NCI-H2081 (cell line): ENCODE results near the gene TBC1D16.
A peak's percentile ranks its signal among the peaks of the same experiment; 100 is the strongest.

Experiments used
- DNase-seq, 2 experiments: peaks; one replicate each; lab custom pipeline; 2025; lab: John Stamatoyannopoulos, UW

Gene TBC1D16

DNA sequence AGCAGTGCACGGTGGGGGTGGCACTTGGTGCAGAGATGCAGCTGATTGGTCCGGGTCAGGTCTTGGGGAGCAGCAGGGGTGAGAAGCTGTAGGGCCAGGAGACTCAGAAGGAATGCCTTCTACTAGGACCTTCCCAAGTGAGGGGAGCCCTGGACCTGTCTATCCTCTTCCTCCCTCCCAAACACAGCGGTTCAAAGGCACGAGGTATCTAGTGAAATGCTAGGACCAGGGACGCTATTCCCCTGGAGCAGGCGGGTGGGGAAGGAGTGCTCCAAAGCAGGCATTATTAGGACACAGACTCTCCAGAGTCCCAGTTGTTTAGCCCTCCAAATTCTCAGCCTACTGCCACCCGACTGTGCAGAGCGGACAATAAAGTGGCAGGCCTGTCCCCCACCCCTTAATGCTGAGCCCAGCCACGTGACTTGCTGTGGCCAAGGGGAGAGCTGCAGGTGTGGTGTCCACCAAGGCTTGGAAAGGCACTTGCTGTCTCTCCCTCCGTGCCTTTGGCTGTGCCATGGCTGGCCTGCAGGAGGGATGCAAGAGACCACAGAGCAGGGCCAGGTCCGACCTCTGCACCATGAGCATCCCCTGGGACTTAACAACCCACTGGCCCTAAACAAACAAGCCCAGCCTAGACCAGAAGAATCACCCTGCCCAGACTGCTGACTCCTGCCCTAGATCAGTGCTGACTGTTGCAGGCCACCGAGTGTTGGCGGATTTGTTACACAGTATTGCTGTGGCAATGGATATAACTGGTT lies 97.2 kb downstream of the TBC1D16 start:
- no peak for DNase-seq

DNA sequence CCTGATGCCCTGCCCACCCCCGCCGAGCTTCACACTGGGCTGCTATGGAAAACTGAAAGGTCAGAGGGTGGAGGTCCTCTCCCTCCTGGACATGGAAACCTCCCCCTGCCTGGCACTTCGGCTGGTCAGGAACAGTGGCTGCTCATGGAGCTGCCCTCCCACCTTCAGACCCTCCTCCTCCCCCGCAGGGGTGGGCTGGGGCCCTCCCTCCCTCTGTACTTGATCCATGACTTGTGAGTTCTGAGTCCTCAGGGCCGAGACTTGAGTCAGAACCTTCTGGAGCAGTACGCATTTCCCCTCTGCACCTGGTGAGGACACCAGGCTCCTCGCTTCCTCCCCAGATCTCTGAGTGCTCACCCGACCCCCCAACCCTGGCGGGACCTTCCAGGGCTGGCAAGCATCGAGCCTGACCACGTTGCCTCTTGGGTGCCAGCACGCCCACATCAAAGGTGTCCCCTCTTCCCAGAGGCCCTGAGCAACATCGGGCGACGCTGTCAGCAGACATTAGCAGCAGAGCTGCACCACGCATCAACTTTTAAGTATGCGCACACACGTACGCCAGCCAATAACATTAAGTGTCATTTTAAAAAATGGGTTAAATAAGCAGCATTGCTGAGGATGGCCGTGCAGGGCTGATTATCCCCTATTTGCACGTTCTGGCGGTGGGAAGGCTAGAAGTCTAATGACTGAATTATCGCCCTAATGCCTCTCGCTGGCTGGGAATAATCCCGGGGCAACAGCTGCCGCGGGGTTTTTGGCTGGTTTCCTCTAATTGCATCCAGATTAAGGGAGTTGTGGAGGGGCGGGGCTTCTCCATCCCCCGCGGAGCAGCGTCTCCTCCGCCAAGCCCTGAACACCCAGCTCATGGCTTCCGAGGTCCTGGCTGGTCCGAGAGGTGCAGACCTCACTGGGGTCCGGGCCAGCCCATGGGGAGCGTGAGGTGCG lies 98.0 kb downstream of the TBC1D16 start:
- DNase-seq, result no peak

DNA sequence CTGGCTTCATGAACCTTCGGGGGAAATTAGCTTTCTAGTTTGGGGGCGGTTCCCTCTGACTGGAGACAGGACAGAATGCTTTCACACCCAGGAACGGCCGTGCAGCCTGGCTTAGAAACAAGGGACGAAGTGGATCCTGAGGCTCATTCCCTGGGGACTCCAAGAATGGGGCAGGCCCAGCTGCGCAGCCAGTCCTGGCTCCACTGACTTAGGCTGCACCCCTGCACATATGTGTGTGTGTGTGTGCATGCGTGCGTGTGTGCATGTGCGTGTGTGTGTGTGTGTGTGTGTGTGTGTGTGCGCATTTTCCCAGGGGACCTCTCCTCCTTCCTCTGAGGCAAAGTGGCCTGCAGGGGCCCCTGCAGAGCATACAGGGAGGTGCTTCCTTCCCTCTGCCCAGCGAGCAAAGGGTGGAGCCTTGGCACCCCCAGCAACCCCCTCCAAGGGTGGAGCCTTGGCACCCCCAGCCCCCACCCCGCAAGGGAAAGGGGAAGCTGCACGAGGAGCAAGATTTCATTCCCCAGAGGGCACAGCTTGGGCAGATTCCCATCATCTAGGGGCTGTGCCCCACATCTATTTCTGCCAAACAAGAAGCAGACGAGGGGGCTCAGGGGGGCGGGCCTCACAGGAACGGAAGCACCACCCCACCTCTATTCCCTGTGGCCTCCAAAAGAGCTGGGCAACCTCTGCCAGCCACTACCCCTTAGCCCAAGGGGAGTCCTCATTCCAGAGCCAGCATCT lies 98.9 kb downstream of the TBC1D16 start:
- DNase-seq, result no peak

DNA sequence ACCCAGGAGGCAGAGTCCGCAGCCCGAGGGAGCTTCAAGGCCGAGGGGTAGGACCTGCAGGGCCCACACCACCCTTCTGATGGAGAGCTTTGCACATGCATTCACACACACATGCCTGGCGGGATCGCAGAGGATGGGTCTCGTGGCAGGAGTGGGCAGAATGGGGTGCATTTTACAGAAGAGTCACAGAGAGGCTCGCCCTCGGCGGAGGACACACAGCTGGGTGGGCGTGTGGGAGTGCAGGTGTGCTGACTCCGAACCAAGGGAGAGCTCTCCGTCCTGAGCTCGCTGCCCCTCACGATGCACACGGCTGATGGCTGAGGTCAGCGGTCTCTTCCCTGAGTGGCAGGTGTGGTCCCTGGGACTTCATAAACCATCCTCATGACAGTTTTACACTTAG lies 99.6 kb downstream of the TBC1D16 start:
- no peak for DNase-seq

DNA sequence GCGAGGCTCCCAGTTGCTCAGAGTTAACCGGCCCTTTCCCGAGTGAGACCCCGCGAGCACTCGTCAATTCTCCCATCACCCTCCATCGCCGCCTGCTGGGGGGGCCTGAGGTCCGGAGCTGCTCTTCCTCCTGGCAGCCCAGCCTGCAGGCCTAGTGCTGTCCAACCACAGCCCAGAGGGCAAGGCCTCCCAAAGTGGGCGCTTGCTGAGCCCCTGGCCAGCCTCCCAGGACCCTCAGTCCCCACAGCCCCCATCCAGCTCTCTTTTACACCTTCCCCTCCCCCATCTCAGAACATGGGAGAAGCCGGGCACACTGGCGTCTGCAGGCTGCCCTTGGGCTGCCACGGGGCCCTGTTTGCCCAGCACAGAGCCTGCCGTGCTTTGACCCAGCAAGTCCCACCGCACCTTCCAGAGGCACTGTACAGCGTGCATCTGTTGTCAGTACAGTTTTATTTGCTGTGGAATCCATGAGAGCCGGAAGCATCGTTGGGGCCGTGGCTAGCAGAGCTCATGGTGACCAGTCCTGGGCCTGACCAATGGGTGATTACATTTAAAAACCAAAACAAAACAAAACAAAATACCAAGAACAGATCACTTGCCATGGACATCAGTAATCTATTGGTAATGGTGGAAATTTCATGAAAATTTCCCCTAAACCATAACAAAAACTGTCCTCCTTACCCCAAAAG lies 100.3 kb downstream of the TBC1D16 start:
- DNase-seq, result no peak

DNA sequence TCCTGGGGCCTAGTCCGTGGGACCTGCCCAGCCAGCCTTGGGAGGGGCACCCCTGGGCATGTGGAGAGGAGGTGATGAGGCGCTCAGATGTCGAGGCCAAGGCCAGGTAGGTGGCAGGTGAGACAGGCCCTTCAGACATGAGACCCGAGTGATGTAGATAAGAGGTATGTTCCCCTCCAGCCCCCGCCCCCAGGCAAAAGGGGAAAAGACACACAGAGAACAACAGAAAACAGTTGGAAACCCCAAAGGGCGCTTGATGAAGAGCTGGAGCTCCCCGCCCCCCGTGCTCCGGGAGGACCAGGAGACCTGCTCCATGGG lies 101.1 kb downstream of the TBC1D16 start:
- DNase-seq, result no peak

DNA sequence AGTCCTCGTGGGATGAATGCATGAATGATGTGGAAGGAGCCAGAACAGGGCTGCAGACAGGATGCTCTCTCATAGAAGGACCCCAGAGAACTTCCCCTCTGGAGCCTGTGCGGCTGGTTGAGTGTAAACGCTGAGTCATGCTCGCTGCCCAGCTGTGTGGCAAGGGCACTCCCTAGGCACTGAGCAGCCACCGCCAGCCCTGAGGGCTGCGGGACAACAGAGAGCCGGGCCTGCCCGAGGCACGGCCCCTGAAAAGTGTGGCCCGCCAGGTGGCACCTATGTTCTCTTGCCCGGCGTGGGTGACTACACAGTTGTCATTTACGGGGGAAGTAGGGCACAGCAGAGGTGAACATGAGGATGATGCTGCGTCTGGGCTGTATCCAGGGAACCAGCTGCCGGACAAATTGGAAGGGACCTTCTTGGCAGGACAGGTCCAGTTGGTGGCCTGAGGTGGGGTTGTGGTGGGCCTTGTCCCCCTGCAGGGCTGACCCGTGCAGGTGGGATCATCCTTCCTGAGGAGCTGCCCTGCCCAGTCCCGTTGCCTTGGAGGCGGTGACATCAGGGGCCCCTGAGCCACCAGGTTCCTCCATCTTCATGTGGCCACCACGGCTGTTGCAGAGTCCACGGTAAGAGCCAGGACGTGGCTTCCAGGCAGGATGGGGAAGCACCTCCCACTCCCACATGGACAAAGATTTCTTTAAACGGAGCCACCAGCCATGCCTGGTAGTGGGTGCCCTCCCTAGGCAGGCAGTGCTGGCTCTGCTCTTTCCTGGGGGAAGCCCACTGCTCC lies 101.6 kb downstream of the TBC1D16 start:
- DNase-seq, result peak in 1 of 2 experiments; percentile 39

DNA sequence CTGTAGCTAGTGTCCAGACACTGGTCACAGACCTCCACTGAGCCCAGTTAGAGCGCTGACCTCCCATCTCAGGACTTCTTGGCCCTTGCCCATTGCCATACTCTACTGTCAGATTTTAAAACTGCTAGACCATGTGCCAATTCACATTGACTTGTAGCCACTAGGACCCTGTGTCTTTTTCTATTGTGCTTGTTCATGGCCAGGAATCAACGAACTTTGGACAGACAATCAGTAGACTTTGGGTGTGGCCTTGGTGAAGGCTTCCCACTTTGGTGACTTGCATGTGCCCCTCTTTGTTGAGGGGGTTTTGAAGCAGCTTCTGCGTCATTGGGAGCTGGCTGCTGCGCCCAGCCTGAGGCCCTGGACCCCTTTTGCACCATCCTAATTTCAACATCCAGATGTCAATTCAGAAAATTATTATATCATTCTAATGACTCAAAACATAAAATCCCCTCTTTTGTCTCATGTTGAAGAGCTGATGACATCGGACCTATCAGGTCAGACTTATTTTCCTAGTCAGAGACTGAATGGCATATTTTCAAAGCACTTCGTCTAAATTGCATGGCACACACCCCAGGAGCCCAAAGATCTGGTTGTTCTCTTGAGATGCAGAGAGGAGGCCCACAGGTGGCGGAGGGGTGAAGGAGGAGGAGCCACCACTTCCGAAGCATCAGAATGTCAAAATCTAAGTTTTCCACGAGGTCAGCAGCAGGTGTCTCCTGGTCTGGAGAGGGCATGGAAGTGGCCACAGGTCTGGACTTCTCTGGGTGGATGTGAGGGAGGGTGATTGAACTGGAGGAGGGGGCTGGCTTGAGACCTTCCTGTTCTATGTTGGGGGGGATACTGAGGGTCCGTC lies 103.0 kb downstream of the TBC1D16 start:
- no peak for DNase-seq

DNA sequence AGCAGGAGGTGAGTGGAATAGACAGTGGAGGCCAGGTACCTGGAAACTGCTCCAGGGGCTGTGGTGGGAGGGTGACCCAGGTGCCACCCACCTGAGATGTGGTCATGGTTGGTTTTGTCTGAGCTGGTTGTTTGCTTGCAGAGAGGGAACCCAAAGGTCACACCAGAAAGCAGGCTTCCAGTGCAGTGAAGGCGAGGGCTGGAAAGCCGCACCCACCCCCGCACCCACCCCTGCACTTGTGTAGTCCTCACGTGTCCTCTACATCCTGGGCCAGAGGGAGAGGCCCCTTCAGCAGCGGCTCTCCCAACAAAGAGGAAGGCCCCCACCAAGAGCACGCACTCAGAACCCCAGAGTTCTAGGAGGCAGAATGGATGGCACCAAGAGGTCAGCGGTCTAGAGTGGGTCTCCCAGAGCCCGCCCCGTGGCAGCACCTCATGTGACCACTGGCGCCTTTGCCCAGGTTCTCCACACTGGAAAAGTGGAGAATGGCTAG lies 103.8 kb downstream of the TBC1D16 start:
- DNase-seq, result no peak

DNA sequence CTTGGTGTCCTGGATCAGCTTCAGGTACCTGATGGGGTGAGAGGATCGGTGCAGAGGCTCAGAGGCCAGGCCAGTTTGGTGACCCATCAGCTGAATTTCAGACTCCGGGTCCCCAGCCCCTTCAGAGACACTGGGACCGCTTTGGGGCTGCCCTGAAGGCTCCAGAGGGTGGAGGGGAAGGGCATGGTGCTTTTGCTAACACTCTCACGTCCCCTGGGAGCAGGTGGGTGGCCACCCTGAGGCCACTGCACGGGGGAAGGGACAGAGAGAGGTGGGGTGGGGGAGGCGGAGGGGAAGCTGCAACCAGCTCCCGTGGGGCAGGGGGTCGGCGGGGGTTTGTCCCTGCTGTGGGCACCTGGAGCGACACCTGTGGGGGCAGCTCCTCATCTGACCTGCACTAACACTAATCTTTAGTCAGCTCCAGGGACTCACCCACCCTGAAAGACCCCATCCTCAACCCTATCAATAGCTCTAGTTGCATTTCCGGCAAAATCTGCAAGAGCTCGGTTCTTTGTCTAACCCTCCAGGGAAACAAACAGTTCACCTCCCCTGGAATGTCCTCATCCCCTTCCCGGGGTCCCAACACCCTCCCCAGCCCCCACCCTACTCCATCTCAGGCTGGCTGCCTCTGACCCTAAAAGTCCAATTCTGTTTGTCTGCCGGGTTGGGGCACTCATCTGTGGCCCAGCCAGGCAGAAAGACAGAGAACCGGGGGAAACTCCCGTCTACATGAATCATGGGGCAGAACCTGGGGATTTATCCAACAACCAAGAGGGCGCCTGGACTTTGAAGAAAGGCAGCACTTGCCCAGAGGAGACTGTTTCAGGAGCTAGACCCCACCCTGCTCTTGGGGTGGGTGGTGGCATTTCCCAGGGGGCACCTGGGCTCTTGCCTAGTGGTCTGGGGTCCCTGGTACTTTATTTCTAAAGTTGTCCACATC lies 104.5 kb downstream of the TBC1D16 start:
- no peak for DNase-seq

DNA sequence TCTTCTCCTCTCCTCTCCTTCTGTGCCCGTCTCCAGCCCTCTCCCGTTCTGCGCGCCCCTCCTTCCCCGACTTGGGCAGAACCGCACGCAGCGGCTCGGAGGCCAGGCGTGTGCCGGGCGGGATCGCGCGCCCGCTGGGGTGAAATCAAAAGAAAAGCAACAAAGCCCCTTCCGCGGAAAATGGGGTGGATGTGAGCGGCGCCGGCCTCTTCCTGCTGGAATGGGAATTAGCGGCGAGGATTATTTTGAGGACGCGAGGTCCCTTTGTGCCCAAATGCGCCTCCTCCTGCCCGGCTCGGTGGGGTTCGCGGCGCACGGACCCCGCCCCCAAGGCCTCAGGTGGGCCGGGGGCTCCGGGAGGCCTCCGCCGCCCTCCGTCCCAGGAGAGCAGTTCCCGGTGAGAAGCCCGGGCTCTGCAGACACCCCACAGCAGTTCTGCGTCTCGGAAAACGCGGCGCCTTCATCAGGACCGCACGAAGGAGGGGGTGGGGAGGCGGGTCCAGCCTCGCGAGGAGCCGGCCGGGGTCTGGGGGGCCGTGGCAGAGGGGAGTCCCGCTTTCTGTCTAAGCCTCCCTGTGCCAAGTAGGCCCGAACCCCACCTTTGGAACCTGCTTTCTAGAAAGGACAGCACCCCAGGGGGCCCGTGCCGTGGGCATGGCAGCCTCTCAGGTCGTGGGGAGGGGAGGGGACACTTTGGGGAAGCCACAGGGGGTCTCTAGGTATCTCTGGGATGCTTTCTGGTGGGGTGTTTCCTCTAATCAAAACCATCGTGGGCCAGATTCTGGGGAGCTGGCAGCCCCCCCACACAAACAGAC lies 105.4 kb downstream of the TBC1D16 start:
- peak in 1 of 2 experiments; percentile 19 for DNase-seq

DNA sequence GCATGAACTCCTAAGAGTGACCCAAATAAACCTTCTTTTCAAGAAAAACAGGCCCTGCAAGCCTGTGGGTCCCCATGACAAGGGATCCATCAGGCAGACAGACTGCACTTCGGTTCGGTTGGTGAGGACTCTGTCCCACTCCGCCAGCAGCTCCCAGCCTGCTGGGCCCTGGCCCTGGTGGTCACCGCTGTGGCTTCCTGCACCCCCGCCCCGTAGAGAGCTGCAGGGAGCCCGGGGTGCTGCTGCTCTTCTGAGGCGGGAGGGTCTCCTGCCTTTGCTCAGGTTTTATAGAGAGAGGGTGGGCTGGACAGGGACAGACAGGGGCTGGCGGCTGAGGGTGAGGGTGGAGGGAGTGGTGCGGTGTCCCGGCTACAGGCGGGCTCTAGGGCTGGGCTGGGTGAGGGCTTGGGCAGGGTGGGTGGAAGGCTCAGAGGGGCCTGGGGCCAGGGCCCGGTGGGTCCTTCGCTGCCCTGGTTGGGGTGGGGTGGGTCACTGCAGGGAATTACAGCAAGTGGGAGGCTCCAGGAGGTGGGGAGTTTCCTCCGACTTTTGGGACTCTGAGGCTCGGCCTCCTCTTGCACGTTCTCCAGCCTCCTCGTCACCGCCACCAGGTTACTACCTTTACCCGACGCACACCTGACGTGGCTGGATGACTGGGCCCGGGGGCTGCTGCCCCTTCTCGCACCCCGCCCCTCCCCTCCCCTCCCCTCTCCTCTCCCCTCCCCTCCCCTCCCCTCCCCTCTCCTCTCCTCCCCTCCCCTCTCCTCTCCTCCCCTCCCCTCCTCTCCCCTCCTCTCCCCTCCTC lies 106.2 kb downstream of the TBC1D16 start:
- no peak for DNase-seq

DNA sequence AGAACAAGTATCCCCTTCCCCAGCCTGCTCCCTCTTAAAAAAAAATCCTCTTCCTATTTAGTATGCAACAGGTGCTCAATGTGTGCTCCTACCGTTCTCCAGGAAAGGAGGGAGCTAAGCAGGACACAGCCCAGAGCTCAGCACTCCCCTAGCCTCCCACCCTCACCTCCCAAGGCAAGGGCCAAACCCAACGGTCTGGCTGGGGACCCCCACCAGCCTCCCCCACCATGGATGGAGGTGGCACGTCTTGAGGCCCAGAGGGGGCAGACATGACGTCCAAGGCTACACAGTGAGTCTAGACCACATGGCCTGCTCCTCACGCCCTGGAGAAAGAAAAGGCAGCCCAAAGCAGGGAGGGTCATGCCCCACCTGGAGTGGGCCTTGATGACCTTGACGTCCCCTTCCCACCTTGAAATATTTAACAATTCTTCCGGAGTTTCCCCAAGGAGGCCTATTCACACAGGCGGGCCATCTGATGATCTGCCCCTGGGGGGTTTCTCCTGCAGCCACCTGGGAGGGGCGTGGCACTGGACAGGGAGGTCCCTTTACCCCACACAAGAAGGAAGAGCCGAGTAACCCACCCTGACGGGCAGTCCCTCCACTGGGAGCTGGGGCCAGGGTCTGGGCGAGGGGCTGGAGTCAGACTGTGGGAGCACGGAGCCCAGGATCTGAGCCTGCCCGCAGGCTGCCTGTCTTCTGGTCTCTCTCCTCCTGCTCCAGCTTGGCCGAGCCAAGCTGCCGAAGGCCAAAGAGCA lies 107.0 kb downstream of the TBC1D16 start:
- no peak for DNase-seq

DNA sequence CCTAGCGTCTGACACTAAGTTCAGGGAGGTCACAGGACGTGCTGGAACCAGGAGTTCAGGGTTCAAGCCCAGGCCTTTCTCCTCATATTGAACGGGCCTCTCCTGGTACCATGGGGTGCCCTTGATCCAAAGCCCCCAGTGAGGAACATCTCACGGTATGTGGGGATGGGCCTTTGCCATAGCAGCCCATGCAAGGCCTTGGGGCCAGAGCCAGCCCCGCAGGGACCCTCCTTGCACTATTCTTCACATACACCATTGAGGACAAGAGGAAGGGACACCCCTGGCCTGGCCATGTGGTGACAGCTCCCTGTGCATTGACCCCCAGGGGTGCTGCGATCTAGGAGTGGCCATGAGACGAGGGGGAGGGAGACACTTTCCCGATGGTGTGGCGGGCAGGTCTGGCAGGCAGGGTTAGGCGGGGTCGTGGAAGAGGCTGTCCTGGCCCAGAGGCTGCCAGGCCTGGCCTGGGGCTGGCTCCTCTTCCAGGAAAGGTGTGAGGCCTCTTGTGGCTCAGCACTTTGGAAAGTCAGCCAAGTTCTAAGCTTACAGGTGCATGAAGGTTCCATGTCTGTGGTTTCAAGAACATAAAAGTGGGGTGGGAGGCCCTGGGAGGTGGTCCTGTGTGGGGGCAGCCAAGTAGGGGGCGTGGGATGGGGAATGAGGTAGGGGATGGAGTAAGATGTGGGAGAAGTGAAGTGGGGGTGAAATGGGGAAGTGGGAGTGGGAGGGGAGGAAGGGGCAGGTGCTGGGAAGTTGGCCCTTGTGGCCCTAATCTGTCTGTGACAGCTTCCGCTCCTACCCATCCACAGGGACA lies 107.8 kb downstream of the TBC1D16 start:
- DNase-seq, result no peak

DNA sequence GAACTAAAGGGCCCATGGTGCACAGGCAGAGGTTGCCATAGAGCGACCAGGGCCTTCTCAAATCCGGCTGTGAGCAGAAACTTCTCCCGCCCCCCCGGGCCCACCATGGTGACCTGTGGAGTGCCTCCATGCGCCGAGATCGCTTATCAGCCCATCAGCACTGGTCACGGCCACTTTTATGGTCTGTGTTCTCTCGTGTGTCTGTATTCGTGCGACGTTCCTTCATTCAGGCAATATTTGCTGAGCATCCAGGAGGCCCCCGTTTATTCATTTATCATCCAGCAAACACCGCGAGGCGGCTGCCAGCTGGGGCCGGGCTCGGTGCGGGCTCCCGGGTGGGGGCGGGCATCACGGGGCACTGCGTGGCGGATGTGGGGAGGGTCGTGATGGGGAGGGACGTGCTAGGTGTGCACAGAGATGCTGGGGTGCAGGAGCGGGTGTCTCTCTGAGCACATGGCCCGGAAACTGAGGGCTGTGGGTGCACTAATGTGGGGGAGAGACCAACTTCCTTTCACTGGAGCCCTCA lies 108.5 kb downstream of the TBC1D16 start:
- no peak for DNase-seq
